Suprapubic skin (tissue), 4 donors: ENCODE measurements around the gene BTF3L4. TPM values are rescaled to one million over a fixed set of nuclear protein-coding genes. Genes with fewer than 3 reads are reported as not detected.
A peak's percentile ranks its signal among the peaks of the same experiment; 100 is the strongest.

Experiments used
- DNase-seq, 2 donors: peaks; one replicate each; pipeline ENCODE4 v3.0.0-alpha.2; 2019; ENCODE audit warnings: low spot score in 2 of 2
- H3K27ac ChIP-seq: fragments of 200-600 bp; sonication (generic); one replicate; pipeline ENCODE4 v1.5.1; 2019
- H3K27me3 ChIP-seq: fragments of 200-600 bp; sonication (generic); one replicate; pipeline ENCODE4 v1.5.1; 2019
- H3K36me3 ChIP-seq: fragments of 200-600 bp; sonication (generic); one replicate; pipeline ENCODE4 v1.5.1; 2019
- H3K4me1 ChIP-seq: fragments of 200-600 bp; sonication (generic); one replicate; pipeline ENCODE4 v1.5.1; 2019
- H3K4me3 ChIP-seq: fragments of 200-600 bp; sonication (generic); one replicate; pipeline ENCODE4 v1.5.1; 2019; ENCODE audit warnings: mild to moderate bottlenecking
- H3K9me3 ChIP-seq: fragments of 200-600 bp; sonication (generic); one replicate; pipeline ENCODE4 v1.5.1; 2019
- CTCF ChIP-seq, 2 donors: fragments of 200-600 bp in 1 of 2; fragments of 450-650 bp in 1 of 2; sonication (generic) in 1 of 2; IDR thresholded peaks; one replicate each; pipeline ENCODE4 v1.5.1; 2016 to 2019; ENCODE audit warnings: antibody characterized with exemption in 2 of 2, mild to moderate bottlenecking in 1 of 2, moderate library complexity in 1 of 2
- EP300 ChIP-seq: sonication (generic); formaldehyde crosslinking; IDR thresholded peaks from one replicate; pipeline ENCODE4 v1.6.1; 2017; ENCODE audit warnings: antibody characterized with exemption
- POLR2A ChIP-seq, 2 donors: fragments of 450-650 bp; IDR thresholded peaks; one replicate each; pipeline ENCODE4 v1.6.1; 2017; ENCODE audit warnings: antibody characterized with exemption in 2 of 2, mild to moderate bottlenecking in 2 of 2, moderate library complexity in 2 of 2
- POLR2AphosphoS5 ChIP-seq, 3 donors: sonication (generic); formaldehyde crosslinking; IDR thresholded peaks; one replicate each; pipeline ENCODE4 v1.6.1; 2017; ENCODE audit warnings: antibody characterized with exemption in 3 of 3
- WGBS: methylation state at CpG from one replicate; pipeline ENCODE4 v1.1.5; 2018; 5-methylcytosine and 5-hydroxymethylcytosine counted together
- total RNA-seq, 4 donors: library from RNA; depleted of rRNA; stranded (reverse); fragments of >200 nt; gene quantifications; one replicate each; pipeline ENCODE4 v1.1.0, GENCODE V29; 2016

The BTF3L4 gene
- total RNA-seq, 4 donors from 2014 or later: 41.7 to 60.2 (median 57.1) TPM

GRCh38 chr1:52033190-52034049, 22.7 kb upstream of the BTF3L4 start, which contains the start of gene KTI12:
Gene KTI12 (minus strand): TSS chr1:52033810. CDS start chr1:52033761, 49 bp downstream.
- DNase-seq: peak; percentile 92 to 95
- H3K36me3 ChIP-seq: peaks cover 5% of the 10 kb centered on the region
- H3K9me3 ChIP-seq: no peaks in the 10 kb centered on the region
- WGBS: 7% methylated on average over 22 of the region's 78 CpGs
- H3K27ac ChIP-seq: peak within 1 kb of the TSS; percentile 89
- no peaks in the 10 kb centered on the region for H3K27me3 ChIP-seq
- peaks cover 23% of the 10 kb centered on the region for H3K4me1 ChIP-seq
- TF ChIP-seq POLR2AphosphoS5 (IDR thresholded peaks at IDR 0.05): peak in 2 of 3 donors; percentile 81 to 85
- peak in 1 of 2 donors; percentile 32 for TF ChIP-seq POLR2A (IDR thresholded peaks at IDR 0.05)
- no peak for TF ChIP-seq CTCF (IDR thresholded peaks at IDR 0.05)
- no peak for TF ChIP-seq EP300
- H3K4me3 ChIP-seq: peak within 1 kb of the TSS; percentile 76

DNA sequence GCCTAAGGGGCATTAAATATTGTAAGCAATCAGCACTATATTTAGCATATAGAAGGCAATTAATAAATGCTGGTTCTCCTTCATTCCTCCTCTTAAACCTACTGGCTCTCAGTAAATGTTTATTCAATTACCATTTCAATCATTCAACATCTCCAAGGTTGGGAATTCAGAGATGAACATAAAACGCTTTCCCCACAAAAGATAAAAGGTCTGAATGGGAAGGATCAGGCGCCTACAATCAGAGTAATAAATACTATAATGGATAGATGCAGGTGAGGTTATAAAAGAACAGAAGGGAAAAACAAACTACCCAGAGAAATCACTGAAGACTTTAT, 22.1 kb upstream of the BTF3L4 start:
- Histone ChIP-seq H3K27ac (peak overlapping the region; percentile 89), H3K36me3 (peaks cover 5% of the 10 kb centered on the region), H3K4me3 (peak overlapping the region; percentile 76), H3K9me3 (no peaks in the 10 kb centered on the region), H3K4me1 (peaks cover 23% of the 10 kb centered on the region), H3K27me3 (no peaks in the 10 kb centered on the region)
- TF ChIP-seq POLR2A (IDR thresholded peaks at IDR 0.05) (no peak), CTCF (IDR thresholded peaks at IDR 0.05) (no peak), EP300 (no peak), POLR2AphosphoS5 (IDR thresholded peaks at IDR 0.05) (no peak)
- no peak for DNase-seq
- 100% methylated on average over 2 of the region's 2 CpGs for WGBS

- H3K27me3 ChIP-seq: no peaks in the 10 kb centered on the region
- no peak overlapping the region for H3K4me3 ChIP-seq
- 79% methylated on average over 5 of the region's 5 CpGs for WGBS
- H3K4me1 ChIP-seq: peaks cover 11% of the 10 kb centered on the region
- DNase-seq: no peak
- no peak for TF ChIP-seq CTCF (IDR thresholded peaks at IDR 0.05)
- TF ChIP-seq POLR2A (IDR thresholded peaks at IDR 0.05): no peak
- no peak for TF ChIP-seq EP300
- no peak for TF ChIP-seq POLR2AphosphoS5 (IDR thresholded peaks at IDR 0.05)
- H3K36me3 ChIP-seq: peaks cover 29% of the 10 kb centered on the region
- no peaks in the 10 kb centered on the region for H3K9me3 ChIP-seq
- H3K27ac ChIP-seq: no peak overlapping the region
These were observed 18.7 kb upstream of the BTF3L4 start for GRCh38 chr1:52037402-52037814.

GRCh38 chr1:52037909-52038308, 18.2 kb upstream of the BTF3L4 start:
- TF ChIP-seq POLR2A (IDR thresholded peaks at IDR 0.05) (no peak), CTCF (IDR thresholded peaks at IDR 0.05) (no peak), POLR2AphosphoS5 (IDR thresholded peaks at IDR 0.05) (no peak), EP300 (no peak)
- Histone ChIP-seq H3K27ac (no peak overlapping the region), H3K9me3 (no peaks in the 10 kb centered on the region), H3K4me1 (peaks cover 6% of the 10 kb centered on the region), H3K4me3 (no peak overlapping the region), H3K27me3 (no peaks in the 10 kb centered on the region), H3K36me3 (peaks cover 29% of the 10 kb centered on the region)
- no peak for DNase-seq
- 97% methylated on average over 1 of the region's 1 CpG for WGBS

DNA sequence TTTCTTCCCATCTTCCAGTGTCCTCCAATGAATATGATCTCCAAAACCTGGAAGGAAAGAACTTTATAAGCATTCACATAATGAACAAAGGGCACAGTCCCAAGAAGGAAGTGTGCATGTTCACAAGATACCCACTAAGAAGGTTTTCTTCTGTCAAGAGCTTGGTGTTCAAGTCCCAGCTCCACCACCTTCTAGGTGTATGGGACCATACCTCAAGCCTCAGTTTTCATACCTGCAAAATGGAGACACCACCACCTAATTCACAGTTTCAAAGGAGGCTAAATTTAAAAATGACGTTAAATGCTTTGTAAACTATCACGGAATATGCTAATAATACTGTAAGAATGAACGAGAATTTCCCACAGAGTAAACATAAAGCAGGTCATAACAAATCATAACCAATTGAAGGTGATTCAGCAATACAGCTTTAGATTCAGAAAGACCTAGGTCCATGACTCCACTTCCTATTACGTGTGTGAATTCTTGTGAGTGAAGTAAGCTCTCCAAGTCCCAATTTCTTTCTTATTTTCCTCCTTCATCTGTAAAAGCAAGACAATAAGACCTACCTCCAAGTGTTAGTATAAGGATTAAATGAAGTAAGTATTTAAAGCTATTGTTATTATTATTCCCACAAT, 14.4 kb upstream of the BTF3L4 start:
- TF ChIP-seq POLR2A (IDR thresholded peaks at IDR 0.05): no peak
- no peak for TF ChIP-seq EP300
- no peak for TF ChIP-seq CTCF (IDR thresholded peaks at IDR 0.05)
- TF ChIP-seq POLR2AphosphoS5 (IDR thresholded peaks at IDR 0.05): no peak
- Histone ChIP-seq H3K27me3 (no peaks in the 10 kb centered on the region), H3K4me1 (no peaks in the 10 kb centered on the region), H3K36me3 (peaks cover 29% of the 10 kb centered on the region), H3K27ac (no peak overlapping the region), H3K4me3 (no peak overlapping the region), H3K9me3 (no peaks in the 10 kb centered on the region)
- DNase-seq: no peak
- 94% methylated on average over 4 of the region's 4 CpGs for WGBS
